ENCODE measurements around the gene ABCA6.
"Not testable (repeated sequence)": the region's sequence is repeated elsewhere in the genome, so short reads cannot be mapped to it uniquely, and the experiment has no call there.

The ABCA6 gene

DNA sequence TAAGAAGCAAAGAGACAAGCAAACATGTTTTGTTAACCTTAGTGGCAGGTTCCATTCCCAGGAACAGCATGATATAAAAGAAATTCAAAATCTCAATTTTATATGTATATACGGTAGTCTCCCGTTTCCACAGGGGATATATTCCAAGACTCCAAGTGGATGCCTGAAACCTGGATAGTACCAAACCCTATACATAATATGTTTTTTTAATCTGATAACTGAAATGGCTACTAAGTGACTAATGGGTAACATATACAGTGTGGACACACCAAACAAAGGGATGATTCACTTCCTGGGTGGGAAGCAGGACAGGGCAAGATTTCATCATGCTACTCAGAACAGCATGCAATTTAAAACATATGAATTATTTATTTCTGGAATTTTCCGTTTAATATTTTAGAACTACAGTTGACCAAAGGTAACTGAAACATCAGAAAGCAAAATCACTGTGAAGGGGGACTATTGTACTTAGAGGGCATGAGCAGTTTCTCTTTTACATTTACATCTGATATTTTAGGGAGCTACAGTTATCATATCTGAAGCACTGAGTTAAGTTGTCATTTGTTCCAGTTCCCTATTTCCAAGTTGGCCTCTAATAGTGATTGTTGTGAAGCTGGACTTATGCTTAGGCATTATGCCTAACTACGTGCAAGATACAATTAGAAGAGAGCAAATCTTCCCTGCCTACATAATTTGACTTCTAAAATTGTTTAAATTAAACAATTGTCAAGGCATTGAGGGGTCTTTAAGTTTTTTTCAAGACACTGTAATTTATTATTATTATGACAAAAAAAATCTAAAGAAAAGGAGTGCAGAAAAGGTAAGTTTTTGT is 34.1 kb upstream of the ABCA6 start:
- TF ChIP-seq, protein P1, sequence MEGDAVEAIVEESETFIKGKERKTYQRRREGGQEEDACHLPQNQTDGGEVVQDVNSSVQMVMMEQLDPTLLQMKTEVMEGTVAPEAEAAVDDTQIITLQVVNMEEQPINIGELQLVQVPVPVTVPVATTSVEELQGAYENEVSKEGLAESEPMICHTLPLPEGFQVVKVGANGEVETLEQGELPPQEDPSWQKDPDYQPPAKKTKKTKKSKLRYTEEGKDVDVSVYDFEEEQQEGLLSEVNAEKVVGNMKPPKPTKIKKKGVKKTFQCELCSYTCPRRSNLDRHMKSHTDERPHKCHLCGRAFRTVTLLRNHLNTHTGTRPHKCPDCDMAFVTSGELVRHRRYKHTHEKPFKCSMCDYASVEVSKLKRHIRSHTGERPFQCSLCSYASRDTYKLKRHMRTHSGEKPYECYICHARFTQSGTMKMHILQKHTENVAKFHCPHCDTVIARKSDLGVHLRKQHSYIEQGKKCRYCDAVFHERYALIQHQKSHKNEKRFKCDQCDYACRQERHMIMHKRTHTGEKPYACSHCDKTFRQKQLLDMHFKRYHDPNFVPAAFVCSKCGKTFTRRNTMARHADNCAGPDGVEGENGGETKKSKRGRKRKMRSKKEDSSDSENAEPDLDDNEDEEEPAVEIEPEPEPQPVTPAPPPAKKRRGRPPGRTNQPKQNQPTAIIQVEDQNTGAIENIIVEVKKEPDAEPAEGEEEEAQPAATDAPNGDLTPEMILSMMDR (IDR thresholded peaks at IDR 0.05; ENCODE audit: low read depth, low read length) = no peak
- DNase-seq (ENCODE audit: extremely low read depth, low read depth) = peak; percentile 30

DNA sequence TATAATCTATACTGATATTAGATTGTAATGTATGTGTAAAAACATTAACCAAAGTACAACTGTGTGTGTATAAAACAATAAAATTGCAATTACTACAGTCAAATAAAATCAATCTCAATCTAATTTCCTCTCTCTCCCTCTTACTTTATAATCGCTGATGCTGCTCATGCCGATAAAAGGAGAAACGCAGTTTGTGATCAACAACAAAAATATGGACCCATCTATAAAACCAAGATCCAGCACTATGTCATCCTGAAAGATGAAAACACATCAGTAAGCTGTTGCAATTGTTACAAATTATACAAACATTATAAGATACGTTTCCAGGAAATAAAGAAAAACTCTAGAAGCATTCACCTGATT is 33.5 kb upstream of the ABCA6 start:
- TF ChIP-seq, protein P1 (IDR thresholded peaks at IDR 0.05; ENCODE audit: low read depth, low read length) = no peak

DNA sequence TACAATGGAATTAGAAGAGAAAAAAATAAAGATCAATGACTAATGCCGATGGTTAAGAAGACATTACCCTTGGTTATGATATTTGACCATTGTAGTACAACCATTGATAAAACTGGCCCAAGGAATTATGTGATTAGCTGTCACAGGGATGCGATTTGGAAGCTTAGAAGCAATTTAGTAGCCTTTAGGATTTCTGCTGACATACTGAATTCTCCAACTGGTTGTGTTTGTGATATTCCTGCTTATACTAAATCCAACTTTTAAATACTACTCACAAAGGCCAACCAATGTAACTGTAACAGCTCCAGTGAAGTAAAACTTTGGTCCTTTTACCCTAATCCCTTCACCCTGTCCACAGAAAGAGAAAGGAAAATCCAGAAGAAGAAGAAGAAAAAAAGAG is 31.4 kb upstream of the ABCA6 start:
- DNase-seq (ENCODE audit: extremely low read depth, low read depth) = no peak
- TF ChIP-seq, protein P1 (IDR thresholded peaks at IDR 0.05; ENCODE audit: low read depth, low read length) = no peak

More for the DNA sequence above, 33.5 kb upstream of the ABCA6 start:
- DNase-seq (ENCODE audit: extremely low read depth, low read depth) = no peak

DNA sequence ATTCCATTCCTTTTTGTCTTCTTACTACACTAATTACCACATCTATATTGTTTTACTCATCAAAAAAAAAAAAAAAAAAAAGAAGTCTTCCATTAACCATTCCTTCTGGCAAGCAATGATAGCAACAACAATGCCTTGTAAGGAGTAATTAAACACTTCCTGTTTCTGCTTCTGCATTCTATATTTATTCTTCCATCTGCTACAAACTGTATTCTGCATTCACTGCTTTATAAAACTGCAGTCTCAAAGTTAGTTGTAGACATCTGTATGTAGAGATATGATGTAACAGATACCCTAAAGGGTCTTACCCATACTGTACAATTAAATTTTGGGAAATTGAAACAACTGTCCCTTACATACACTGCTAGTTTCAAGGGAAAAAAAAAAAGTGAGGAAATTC is 28.7 kb upstream of the ABCA6 start:
- no peak for DNase-seq (ENCODE audit: extremely low read depth, low read depth)
- TF ChIP-seq, protein P1 (IDR thresholded peaks at IDR 0.05; ENCODE audit: low read depth, low read length) = no peak

DNA sequence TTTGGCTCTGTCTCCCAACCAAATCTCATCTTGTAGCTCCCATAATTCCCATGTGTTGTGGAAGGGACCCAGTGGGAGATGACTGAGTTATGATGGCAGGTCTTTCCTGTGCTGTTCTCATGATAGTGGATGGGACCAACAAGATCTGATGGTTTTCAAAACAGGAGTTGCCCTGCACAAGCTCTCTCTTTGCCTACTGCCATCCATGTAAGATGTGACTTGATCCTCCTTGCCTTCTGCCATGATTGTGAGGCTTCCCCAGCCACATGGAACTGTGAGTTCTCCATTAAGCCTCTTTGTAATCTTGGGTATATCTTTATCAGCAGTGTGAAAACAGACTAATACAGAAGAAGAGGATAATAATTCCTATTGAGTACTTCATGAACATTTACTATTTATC is 26.9 kb upstream of the ABCA6 start:
- not testable (repeated sequence) for DNase-seq (ENCODE audit: extremely low read depth, low read depth)

DNA sequence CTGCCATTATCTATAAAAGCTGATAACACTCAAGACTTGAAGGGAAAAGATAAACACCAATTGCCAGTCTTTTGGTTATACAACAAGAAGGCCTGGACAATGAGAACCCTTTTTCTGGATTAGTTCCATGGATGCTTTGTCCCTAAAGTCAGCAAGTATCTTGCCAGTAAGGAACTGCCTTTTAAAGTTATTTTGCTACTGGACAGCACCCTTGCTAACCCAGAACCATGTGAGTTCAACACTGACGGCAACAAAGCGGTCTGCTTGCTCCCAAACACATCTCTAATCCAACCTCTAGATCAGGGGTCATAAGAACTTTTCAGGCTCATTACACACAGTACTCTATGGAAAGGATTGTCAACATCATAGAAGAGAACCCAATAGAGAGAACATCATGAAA is 25.3 kb upstream of the ABCA6 start:
- TF ChIP-seq, protein P1 (IDR thresholded peaks at IDR 0.05; ENCODE audit: low read depth, low read length) = no peak
- DNase-seq (ENCODE audit: extremely low read depth, low read depth) = no peak

DNA sequence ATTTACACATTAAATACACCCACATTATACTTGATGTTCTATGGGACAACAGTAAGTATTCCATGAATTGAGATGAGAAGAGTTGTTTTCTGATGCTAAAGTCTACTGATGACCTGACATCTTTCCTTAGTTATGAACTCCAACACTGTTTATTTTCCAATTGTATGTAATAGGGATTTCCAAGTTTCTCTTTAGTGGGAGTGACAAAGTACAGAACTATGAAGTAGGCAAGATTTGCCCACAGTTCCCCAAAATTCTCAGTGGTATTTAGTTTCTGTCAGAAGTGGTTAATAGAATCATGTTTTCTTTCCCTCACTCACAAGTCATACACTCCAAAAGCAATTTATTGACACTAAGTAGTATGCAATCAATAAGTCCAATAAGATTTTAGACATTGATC is 22.5 kb upstream of the ABCA6 start:
- TF ChIP-seq, protein P1 (IDR thresholded peaks at IDR 0.05; ENCODE audit: low read depth, low read length) = no peak
- no peak for DNase-seq (ENCODE audit: extremely low read depth, low read depth)

DNA sequence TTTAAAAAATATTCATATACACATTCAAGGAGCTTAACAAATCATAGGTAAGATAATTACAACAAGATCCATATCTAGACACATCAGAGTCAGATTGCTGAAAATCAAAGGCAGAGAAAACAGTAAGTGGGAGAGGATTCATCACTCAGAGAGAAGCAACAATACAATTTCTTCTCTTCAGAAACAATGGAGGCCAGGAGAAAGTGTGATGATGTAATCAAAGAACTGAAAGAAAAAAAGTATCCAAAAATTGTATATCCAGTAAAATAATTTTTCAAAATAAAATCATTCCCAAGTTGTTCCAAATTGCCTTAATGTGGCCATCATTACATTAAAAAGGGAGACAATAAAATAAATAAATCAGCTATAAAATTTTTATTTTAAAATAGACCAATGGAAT is 17.7 kb upstream of the ABCA6 start:
- no peak for DNase-seq (ENCODE audit: extremely low read depth, low read depth)
- TF ChIP-seq, protein P1 (IDR thresholded peaks at IDR 0.05; ENCODE audit: low read depth, low read length) = no peak
